HG03460 (cell line): Measurements from ENCODE around the gene PTPRF.
"Not testable (repeated sequence)": the region's sequence is repeated elsewhere in the genome, so short reads cannot be mapped to it uniquely, and the experiment has no call there.

Experiments used
- ATAC-seq: cut with Tn5 transposase; IDR thresholded peaks from one replicate; pipeline ENCODE4 v1.9.1; 2021; ENCODE audit not compliant: unreplicated experiment

The PTPRF gene

DNA sequence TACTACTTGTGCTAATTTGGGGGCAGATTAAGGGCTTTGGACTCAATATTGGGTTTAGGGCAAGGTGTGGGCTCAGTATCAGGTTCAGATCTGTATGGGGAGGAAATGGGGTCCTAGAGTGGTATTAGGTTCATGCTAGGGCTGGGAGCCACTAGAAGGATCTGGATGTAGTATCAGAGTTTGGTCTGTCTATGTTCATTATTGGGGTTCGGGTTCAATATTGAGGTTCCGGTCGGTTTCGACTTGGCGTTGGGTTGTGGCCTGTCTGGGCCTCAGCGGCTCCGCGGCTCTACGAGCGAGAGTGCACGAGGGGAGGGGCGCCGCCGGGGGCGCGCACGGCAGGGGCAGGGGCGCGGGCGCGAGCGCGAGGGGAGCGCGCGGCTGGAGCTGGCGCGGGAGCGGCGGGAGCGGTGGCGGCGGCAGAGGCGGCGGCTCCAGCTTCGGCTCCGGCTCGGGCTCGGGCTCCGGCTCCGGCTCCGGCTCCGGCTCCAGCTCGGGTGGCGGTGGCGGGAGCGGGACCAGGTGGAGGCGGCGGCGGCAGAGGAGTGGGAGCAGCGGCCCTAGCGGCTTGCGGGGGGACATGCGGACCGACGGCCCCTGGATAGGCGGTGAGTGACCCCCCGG, at the start of gene PTPRF:
Gene PTPRF (plus strand): TSS at position 401 of the 624 bp plus-strand sequence. CDS start 14,193 bp downstream, outside the sequence.
- no peak for ATAC-seq

DNA sequence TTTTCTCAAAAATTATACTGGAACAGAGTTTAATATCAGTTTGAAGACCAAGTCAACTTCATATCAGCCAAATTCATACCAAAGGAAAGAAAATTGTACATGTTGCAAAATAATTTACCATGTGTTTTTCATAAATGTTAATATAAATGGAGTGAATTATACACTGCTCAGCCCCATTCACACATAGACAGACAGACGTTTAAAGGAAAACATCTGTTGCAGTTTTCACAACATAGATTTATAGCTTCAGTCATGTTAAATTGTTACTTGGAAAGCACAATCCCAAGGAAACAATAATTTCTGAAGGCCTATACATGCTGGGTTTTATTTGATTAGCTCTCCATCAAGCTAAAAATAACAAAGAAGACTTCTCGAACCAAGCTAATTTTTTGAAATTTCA, 49.2 kb upstream of the PTPRF start:
- ATAC-seq = no peak

DNA sequence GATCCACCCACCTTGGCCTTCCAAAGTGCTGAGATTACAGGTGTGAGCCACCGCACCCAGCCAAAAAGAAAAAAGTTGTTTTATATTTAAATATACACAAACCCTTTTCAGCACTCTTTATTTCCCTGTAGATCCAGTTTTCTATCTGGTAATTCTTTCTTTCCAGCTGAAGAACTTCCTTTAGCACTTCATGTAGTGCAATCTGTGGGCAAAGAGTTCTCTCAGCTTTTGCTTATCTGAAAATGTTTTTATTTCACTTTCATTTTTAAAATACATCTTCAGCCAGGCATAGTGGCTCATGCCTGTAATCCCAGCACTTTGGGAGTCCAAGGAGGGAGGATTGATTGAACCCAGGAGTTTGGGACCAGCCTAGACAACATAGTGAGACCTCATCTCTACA, 48.5 kb upstream of the PTPRF start:
- no peak for ATAC-seq

DNA sequence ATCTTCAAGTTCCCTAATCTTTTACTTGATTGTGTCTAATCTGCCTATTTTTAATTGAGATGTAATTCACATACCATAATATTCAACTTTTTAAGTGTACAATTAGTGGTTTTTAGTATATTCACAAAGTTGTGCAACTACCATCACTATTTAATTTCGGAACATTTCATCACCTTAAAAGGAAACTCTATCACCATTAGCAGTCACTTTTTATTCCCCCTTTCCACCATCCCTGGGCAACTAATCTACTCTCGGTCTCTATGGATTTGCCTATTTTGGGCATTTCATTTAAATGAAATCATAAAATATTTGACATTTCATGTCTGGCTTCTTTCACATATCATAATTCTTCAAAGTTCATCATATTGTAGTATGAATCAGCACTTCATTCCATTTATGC, 46.3 kb upstream of the PTPRF start:
- no peak for ATAC-seq

DNA sequence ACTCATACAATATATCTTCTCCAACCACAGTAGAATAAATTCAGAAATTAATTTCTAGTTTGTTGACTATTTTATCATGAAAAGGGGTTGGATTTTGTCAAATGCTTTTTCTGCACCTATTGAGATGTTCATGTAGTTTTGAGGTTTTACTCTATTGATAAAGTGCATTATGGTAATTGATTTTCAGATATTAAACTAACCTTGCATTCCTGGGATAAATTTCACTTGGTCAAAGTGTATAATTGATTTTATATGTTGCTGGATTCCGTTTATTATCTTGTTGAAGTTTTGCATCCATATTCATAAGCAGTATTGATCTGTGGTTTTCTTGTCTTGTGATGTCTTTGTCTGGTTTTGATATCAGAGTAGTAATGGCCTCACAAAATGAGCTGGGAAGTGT, 42.5 kb upstream of the PTPRF start:
- ATAC-seq = no peak

DNA sequence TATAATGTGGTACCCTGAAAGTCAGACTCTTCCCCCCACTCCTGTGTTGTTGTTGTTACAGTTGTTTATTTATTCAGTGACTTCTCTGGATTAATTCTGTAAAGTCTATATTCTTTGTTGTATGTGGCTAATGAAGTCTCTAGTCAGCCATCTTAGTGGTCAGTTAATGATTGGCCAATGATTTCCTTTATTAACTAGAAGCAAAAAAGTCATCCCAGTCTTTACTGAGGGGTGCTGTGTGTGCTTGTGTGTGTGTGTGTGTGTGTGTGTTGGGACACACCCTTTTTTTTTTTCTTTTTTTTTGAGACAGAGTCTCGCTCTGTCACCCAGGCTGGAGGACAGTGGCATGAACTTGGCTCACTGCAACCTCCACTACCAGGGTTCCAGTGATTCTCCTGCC, 39.6 kb upstream of the PTPRF start:
- ATAC-seq = no peak

DNA sequence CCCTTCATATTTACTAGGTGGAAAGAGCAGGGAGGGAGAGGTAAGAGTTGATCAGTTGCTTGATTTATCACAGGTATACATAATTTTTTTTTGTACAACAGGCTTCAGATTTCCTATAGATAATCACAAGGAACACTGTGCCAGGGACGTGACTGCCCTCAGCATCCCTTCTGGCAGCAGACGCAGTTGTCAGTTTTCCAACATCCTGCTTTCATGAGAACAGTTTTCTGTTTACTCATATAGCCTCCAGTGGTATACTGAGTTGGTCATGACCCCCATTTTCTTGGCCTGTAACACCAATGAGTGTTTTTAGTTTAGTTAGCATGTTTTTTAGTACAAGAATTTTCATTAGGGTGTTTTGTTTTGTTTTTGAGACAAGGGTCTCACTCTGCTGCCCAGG, 37.9 kb upstream of the PTPRF start:
- no peak for ATAC-seq

DNA sequence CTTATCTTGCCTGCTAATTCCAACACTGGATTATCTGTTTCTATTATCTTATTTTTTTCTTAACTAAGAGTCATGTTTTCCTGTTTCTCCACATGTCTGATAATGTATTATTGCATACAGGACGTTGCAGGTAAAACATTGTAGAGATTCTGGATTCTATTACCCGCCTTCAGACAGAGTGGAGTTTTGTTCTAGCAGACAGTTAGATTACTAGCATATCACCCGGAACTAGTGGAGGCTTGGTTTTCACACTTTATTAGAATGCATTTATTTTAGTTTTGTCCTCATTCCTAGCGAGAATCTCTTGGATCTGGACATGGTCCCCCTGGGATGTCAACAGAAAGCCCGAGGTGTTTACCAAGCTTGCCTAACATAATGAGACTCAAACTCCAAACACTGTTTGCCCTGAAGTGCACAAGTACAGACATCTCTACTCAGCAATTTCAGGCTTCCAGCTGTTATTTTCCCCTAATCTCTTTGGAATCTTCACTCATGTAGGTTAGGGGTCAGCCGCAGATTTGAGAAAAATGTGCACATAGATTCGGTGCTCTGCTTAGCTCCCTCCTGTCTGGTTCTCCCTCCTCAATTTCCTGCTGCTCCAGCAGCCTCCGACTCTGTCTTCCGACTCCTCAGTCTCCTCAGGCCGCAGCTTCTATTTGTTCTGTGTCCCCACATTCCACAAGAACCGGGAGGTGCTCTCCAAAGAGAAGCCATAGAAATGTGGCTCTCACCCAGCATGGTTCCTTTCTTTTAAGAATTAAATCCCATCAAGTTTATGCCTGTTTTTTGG, 36.8 kb upstream of the PTPRF start:
- no peak for ATAC-seq

DNA sequence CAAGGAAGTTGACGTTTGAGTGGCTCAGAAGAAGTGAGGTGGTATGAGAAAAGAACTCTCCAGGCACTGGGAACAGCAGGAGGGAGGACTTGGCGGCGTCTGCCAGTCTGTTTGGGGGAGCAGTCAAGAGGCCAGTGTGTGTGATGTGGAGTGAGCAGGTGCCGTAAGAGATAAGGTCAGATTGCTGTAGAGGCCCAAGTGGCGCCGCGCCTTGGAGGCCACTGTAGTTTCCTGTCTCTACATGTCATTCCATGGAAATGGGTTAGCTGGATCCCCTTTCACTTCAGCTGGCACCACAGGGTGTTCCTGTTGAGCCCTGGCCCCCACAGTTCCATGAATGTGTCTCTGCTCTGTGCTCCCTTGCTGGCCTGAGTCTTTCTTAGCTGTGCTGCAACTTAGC, 35.5 kb upstream of the PTPRF start:
- no peak for ATAC-seq

DNA sequence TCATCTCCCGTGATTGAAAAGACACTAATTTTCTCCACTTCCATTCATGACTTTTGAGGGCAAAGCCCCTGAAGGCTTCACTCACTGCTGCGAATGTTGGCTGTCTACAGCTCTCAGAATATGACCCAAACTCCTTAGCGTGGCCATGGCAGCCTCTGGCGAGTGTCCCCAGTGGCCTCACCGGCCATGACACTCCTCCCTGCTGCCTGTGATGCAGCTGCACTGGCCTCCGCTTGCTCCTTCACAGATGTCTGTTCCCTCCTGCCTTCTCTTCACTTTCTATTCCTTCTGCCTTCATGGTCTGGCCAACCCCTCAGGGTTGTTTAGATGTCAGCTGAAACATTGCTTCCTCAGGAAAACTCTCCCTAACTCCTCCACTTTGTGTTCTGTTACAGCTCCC, 30.8 kb upstream of the PTPRF start:
- no peak for ATAC-seq

DNA sequence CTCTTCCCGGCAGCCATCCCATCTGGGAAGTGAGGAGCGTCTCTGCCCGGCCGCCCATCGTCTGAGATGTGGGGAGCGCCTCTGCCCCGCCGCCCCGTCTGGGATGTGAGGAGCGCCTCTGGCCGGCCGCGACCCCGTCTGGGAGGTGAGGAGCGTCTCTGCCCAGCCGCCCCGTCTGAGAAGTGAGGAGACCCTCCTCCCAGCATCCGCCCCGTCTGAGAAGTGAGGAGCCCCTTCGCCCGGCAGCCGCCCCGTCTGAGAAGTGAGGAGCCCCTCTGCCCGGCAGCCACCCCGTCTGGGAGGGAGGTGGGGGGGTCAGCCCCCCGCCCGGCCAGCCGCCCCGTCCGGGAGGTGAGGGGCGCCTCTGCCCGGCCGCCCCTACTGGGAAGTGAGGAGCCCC, 28.9 kb upstream of the PTPRF start:
- ATAC-seq = not testable (repeated sequence)

DNA sequence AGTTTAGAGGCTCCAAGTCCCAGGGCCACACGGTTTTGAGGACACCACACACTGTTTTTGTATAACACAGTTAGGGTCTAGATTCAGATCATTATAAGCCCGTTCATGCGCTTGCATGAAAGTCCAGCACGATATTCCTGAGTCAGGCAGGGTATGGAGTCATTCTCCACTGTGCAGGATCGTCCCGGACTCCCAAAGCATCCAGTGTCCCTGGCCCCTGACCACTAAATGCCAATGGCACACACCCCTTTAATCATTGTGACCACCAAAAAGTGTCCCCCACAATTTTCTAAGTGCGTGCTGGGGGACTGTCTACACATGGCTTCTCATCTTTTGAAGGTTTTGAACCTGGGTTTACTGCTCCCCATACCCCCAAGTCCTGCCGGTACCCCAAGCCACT, 27.1 kb upstream of the PTPRF start:
- ATAC-seq = no peak

DNA sequence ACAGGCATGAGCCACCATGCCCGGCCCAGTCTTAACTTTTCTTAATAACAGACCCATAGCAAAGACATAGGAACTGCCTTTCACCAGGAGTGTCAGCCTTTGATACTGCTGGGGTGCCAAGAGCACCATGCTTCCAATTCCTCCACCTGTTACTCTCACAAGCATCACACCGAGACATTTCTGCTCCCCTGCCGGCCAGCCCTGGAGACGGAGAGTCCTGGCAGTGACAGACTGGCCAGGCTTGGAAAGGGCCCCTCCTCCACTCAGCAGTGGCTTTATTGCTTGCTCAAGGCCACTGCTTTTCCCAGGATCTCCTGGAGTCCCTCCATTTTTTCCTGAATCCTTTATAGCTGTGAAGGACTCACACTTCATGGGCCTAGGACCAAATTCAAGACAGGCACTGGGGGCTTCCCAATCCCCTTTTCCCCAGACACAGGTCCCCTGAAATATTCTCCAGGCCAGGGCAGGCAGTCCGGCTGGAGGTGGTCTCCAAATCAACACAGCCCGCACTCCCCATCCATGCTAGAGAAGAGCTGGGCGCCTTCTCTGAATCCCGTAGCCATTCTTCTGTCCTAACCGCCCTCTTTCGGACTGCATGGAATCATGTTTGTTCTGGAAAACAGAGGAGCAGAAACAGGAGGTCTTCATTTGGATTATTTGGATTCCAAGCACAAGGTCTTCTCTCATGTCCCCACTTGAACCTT, 25.5 kb upstream of the PTPRF start:
- no peak for ATAC-seq

DNA sequence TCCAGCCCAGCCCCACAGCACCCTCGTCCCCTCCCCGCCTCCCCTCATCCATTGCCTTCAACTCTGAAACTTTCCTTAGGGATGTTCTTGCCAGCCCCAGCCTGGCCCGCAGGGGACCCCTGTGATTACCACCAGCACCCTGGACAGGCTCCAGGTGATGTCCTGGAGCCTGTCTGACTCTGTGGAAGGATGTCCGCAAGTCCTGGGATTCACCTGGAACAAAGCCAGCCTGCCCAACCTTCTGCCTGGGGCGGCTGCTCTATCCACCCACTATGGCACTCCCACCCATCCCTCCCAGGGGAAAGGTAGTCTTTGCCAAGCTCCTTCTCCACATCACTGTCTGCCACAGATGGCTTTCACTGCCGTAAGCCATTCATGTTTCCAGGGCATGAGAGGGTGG, 24.4 kb upstream of the PTPRF start:
- no peak for ATAC-seq

DNA sequence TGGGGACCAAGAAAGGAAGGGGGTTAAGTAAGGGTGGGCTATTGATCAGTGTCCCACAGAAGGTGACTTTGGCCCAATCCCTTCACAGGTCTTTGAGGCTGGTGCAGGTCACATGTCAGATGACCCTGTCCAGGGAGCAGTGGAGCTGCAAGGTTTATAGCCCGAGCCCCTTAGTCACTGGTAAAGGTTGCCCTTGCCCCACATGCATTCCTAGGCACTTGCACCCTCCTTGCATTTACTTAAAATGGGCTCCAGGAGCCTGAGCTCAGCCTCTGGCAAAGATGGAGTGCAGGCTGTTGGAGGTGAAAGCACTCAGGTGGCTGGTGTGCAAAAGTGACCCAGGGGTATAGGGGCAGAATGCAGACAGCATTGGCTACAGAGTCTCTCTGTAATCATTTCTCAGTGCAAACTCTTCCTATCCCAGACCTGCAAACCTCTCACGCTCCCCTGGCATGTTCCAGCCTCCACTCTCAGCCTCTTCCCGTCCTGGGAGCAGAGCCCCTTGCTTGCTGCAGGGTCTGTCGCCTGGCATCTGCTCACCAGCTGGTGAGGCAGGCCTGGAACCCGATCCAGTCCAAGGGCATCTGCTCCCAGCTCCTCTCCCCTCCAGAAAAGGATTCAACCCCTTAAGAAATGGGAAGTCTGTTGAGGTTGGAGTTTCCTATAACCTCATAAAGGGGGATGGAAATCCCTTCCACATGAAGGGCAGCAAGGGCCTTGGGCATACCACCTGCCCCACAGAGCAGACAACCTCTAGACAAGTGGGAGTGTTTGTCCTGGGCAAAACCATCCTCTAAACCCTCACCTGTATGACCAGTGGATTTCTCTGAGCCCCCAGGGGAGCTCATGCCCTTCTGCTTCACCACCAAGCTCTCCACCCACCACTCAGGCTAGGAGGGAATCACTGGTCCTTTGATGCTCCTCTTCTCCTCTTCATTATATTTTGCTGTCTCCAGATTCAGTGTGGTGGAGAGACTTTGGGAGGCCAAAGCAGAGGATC, 23.1 kb upstream of the PTPRF start:
- ATAC-seq = no peak

DNA sequence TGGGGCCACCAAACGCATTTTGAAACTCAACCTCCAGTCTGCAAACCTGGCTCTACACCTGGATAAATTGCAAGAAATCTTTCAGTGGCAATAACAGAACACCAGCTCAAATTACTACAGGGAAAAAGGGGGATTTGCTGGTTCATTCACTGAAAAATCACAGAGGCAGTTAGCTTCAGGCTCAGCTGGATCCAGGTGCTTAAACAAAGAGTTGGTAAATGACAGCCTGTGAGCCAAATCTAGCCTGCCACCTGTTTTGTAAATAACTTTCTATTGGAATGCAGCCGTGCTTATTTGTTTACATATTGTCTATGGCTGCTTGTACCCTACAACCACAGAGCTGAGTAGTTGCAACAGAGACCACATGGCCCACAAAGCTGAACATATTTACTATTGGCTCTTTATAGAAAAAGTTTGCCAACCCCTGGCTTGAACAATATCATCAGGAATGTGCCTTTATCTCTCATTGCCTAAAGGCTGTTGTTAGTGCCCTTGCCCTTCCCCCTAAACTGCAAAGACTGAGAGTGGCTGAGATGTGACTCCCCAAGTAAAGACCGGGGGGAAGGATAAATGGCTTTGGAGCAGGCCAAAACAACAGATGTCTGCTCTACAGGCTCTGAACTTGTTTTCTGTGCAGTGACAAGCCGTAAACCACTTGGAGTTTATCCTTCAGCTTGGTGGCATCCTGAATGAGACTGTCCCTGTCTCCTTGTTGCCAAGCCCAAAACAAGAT, 21.5 kb upstream of the PTPRF start:
- ATAC-seq = no peak

DNA sequence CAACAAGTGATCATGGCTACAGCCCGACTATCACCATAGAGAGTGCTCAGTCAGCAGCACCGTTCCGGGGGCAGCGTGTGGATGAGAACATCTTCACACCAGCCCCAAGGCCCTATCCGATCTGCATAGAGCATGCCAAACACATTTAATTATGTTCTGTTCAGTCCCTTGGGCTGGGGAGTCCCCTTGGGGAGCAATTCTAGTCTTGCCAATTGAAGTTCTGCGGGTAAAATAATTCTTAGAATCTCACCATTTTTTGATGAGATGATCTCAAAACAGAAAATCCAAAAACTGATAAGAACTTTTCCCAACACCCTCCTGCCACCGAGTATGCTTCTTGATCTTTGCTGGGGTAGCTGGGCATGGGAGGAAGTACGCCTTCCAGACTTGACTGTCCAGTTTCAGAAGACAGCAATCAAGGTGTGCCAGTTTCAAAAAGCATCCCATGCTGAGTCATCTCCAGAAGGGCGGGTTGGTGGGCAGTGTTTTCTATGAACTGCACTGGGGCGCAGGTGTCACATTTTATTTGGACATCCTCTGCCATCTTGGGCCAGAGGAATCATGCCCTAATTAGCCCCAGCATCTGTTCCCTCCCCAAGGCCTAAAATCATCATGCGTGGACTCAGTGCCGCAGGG, 20.8 kb upstream of the PTPRF start:
- no peak for ATAC-seq

DNA sequence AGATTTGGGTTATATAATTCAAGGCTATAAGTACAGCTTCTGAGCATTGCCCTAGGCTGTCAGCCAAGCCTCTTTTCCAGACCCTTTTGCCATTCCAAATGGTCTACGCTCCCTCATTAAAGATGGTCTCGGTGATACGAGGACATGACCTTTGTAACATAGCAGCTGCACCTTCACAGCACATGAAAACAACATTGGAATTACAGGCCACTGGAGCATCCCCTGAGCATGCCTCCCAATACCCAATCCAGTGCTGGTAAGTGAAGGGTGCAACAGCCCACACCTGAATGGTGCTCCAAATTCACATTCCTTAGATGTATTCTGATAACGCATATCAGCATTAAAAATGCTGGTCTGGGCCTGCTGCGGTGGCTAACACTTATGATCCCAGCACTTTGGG, 20.1 kb upstream of the PTPRF start:
- ATAC-seq = no peak

DNA sequence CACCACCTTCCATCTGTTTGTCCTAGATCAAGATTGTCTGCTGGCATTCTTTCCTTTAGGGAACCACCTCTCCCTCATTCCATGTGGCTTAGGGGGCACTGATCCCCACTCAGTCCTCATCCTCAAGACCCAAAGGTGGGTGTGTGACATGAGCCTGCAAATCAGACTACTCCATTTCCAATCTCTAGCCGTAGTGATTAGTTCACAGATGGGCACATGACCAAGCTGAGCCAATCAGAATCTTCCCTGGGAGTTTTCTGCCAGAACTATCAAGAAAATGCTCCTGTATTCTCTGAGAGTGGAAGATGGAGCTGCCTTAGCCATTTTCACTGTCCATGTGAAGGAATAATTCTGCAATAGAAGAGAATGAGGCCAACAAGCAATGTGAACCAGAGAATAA, 19.3 kb upstream of the PTPRF start:
- no peak for ATAC-seq

DNA sequence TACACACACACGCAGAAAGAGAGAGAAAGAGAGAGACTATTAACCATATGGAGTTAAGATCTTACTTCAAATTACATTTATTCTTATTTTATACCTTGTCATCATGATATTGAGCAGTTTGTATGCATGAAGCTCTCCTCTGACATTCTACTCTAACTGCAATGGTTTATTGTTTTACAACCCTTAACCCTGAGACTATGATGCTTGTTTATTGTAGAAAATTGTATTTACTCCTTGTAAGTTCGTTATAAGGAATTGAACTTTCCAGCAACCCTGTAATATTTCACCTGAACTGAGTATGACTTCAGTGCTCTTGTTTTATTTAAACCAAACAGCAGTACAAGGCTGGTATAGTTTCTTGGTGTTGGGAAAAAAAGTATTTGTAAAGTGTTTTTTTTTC, 18.6 kb upstream of the PTPRF start:
- ATAC-seq = no peak
